ENCODE data around the gene KCNC1. TPM values are rescaled to one million over a fixed set of nuclear protein-coding genes. Genes with fewer than 3 reads are reported as not detected.

The KCNC1 gene
- total and polyA plus RNA-seq, 4 experiments from 2014 or later, result 0.23 TPM; not detected in 3

Other genes starting within 250 kb of the KCNC1 start
- gene USH1C, start 190.4 kb upstream of the KCNC1 start, total RNA-seq, result not detected
- gene USH1C, start 190.4 kb upstream of the KCNC1 start, polyA plus RNA-seq, result not detected
- not detected for gene OTOG, start 187.5 kb upstream of the KCNC1 start, total RNA-seq
- gene OTOG, start 187.5 kb upstream of the KCNC1 start, polyA plus RNA-seq, result not detected
- not detected for gene MYOD1, start 15.2 kb upstream of the KCNC1 start, total RNA-seq
- not detected for gene MYOD1, start 15.2 kb upstream of the KCNC1 start, polyA plus RNA-seq

Data from CD4-positive, alpha-beta memory T cell (primary cell).